Coronary artery (tissue), 2 donors: ENCODE data around the gene RBM18.

Experiments used
- DNase-seq: peaks from one replicate; pipeline ENCODE4 v3.0.0-alpha.2; 2017; ENCODE audit warnings: low spot score
- H3K27ac ChIP-seq, 2 donors: fragments of 200-600 bp; sonication (generic); one replicate each; pipeline ENCODE4 v1.5.1; 2016 to 2019
- H3K4me3 ChIP-seq: fragments of 200-600 bp; sonication (generic); 2 replicates; pipeline ENCODE4 v1.5.1; 2016; ENCODE audit warnings: mild to moderate bottlenecking, moderate library complexity
- CTCF ChIP-seq: fragments of 200-600 bp; sonication (generic); IDR thresholded peaks from one replicate; pipeline ENCODE4 v1.5.1; 2019; ENCODE audit warnings: antibody characterized with exemption

The RBM18 gene

DNA sequence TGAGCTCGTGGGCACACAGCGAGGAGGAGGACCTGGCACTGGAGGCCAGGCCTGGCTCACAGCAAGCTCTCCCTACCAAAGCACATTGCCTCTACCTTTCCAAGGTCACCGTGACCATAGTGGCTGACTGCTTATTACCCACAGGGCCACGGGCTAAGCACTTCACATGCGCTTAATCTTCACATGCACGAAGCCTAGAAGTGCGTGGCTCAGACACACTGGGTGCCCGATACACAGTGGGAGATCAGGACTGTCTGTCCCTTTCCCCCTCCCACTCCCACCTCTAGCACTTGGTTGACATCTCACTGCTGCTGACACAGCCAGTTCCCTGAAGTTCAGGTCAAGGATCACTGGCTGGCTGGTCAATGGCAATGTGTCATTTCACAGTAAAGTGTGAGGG lies 59.5 kb downstream of the RBM18 start:
- DNase-seq = no peak
- Histone ChIP-seq H3K4me3 (no peak overlapping the region), H3K27ac (no peak overlapping the region)
- no peak for TF ChIP-seq CTCF

- no peak for DNase-seq
- no peak for TF ChIP-seq CTCF
- Histone ChIP-seq H3K27ac (no peak overlapping the region), H3K4me3 (no peak overlapping the region)
These were observed 60.1 kb downstream of the RBM18 start for GRCh38 chr9:122204491-122204890.

GRCh38 chr9:122204055-122204454 lies 60.6 kb downstream of the RBM18 start:
- TF ChIP-seq CTCF = no peak
- Histone ChIP-seq H3K4me3 (no peak overlapping the region), H3K27ac (no peak overlapping the region)
- DNase-seq = no peak

DNA sequence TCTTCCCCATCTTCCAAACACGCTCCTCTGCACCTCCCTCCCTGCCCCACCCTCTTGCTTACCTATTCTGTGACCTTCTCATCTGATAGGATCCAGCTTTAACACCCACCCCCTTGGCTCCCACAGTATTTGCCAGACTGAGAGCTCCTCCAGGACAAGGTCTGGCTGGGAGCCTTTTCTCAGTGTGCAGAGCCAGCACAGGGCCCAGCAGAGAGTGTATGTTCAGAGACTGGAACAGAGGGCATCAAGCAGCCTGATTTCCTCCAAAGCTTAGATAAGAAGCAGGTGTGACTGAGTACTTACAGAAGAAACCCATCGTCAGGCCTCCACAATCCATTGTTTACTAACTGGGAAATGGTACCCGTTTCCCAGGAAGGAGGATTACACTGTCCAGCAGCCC lies 62.5 kb downstream of the RBM18 start:
- no peak overlapping the region for H3K27ac ChIP-seq
- no peak for TF ChIP-seq CTCF

DNA sequence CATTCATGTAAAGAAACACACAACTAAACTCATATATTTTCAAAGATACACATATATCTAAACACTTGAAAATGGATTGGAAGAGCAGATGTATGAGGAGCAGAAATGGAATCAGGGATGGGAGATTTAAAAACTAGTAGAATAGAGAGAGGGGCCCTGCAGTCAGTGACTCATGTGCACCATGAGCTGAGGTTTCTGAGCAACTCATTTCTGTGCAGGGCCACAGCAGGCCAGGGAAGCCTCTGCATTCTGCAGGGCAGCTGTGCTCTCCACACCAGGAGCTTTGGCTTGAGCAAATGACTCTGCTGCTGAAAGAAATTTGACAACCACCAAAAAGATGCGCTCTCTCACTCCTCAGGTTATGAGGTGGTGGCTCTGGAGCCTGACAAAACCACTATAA lies 63.0 kb downstream of the RBM18 start:
- no peak overlapping the region for H3K27ac ChIP-seq
- TF ChIP-seq CTCF = no peak
- no peak for DNase-seq
- no peak overlapping the region for H3K4me3 ChIP-seq

More for the DNA sequence above, 62.5 kb downstream of the RBM18 start:
- DNase-seq = no peak
- H3K4me3 ChIP-seq = no peak overlapping the region

DNA sequence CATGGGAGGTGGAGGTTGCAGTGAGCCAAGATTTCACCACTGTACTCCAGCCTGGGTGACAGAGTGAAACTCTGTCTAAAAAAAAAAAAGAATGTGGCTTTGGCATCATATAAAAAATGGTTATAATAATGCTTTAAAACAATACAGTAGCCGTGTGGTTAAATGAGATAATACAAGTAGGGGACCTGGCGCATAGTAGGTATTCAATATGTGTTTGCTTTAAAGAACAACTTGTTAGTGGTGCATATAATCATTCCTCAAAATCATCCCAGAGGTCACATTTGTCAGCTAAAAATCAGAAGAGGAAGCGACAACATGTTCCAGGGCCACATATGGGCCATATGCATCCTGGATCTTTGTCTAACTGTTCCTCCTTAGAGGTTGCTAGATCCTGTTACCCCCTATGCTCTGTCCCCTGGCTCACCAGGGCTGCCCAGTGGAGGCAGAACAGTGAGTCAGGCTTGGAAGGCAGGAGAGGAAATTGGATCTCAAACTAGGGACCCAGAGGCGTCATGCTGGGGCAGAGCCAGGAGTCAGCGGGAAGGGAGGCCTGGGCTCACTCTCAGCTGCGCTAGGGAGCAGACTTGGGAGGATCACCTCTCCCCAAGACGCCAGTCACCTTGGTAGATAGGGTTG lies 63.6 kb downstream of the RBM18 start:
- H3K27ac ChIP-seq = no peak overlapping the region
- DNase-seq = no peak
- H3K4me3 ChIP-seq = no peak overlapping the region
- no peak for TF ChIP-seq CTCF

GRCh38 chr9:122197882-122198281 lies 66.8 kb downstream of the RBM18 start:
- no peak for TF ChIP-seq CTCF
- Histone ChIP-seq H3K4me3 (no peak overlapping the region), H3K27ac (no peak overlapping the region)
- DNase-seq = no peak
